T47D (cell line): ENCODE measurements around the gene AHRR.
"Not testable (repeated sequence)": the region's sequence is repeated elsewhere in the genome, so short reads cannot be mapped to it uniquely, and the experiment has no call there.

Source experiments
- DNase-seq, 2 experiments: peaks; one replicate each; pipeline versions ENCODE4 v3.0.0 to v3.0.0-alpha.2; 2011 to 2012; ENCODE audit warnings: low read depth in 1 of 2, low spot score in 1 of 2
- JUND ChIP-seq: IDR thresholded peaks from 2 replicates; pipeline ENCODE4 v1.6.1; 2012; ENCODE audit warnings: low read depth
- in situ Hi-C: cut with HindIII; loops from 2 replicates; pipeline ENCODE4 v1.10.0; 2016; ENCODE audit warnings: low sequenced_read_pairs, low pct_unique_long_range_greater_than_20kb

AHRR gene

GRCh38 chr5:472076-472655 lies 150.7 kb downstream of the AHRR start:
- DNase-seq: peak; percentile 52 to 79
- no peak for TF ChIP-seq JUND
- in situ Hi-C loops: no loop called here

- peak; percentile 93 to 99 for DNase-seq
- in situ Hi-C loops: no loop called here
- TF ChIP-seq JUND: no peak
Measured at GRCh38 chr5:472656-473550, 151.4 kb downstream of the AHRR start.

- peak; percentile 58 to 73 for DNase-seq
- TF ChIP-seq JUND: no peak
- in situ Hi-C loops: no loop called here
Measured at GRCh38 chr5:473551-474192, 152.2 kb downstream of the AHRR start.

GRCh38 chr5:474232-474839 lies 152.8 kb downstream of the AHRR start:
- in situ Hi-C loops, DNase-seq: not testable (repeated sequence)

GRCh38 chr5:474840-475661 lies 153.5 kb downstream of the AHRR start:
- no peak for TF ChIP-seq JUND
- in situ Hi-C loops: no loop called here
- DNase-seq: no peak

GRCh38 chr5:475704-476101 lies 154.2 kb downstream of the AHRR start:
- no peak for TF ChIP-seq JUND
- no peak for DNase-seq
- in situ Hi-C loops: no loop called here

GRCh38 chr5:476102-476813 lies 154.7 kb downstream of the AHRR start:
- TF ChIP-seq JUND: no peak

GRCh38 chr5:476814-477175 lies 155.3 kb downstream of the AHRR start:
- no peak for TF ChIP-seq JUND
- no peak for DNase-seq

More at GRCh38 chr5:476102-476813, 154.7 kb downstream of the AHRR start:
- in situ Hi-C loops: no loop called here
- peak in 1 of 2 experiments; percentile 26 for DNase-seq

GRCh38 chr5:477247-477646 lies 155.7 kb downstream of the AHRR start:
- in situ Hi-C loops: no loop called here
- TF ChIP-seq JUND: no peak

More at GRCh38 chr5:476814-477175, 155.3 kb downstream of the AHRR start:
- in situ Hi-C loops: no loop called here

GRCh38 chr5:477871-478270 lies 156.4 kb downstream of the AHRR start:
- no peak for TF ChIP-seq JUND
- DNase-seq: no peak
- in situ Hi-C loops: no loop called here

More at GRCh38 chr5:477247-477646, 155.7 kb downstream of the AHRR start:
- DNase-seq: no peak

- TF ChIP-seq JUND: no peak
- no peak for DNase-seq
- in situ Hi-C loops: no loop called here
Measured at GRCh38 chr5:478369-478981, 157.0 kb downstream of the AHRR start.
